CD14-positive monocyte (primary cell): ENCODE data around the gene REPIN1. TPM values are rescaled to one million over a fixed set of nuclear protein-coding genes. Genes with fewer than 3 reads are reported as not detected.
A peak's percentile ranks its signal among the peaks of the same experiment; 100 is the strongest.

Source experiments
- DNase-seq, 3 donors: peaks; one replicate each; pipeline ENCODE4 v3.0.0-alpha.2; 2011 to 2022
- H2AFZ ChIP-seq: 2 replicates; pipeline ENCODE4 v1.6.0; 2012; ENCODE audit warnings: mild to moderate bottlenecking, low read depth, low read length, inconsistent platforms; ENCODE audit not compliant: insufficient read depth, poor library complexity, severe bottlenecking
- H3K27ac ChIP-seq, 2 donors: 1 replicate in 1 of 2; 2 replicates in 1 of 2; pipeline ENCODE4 v1.5.1; 2012 to 2013; ENCODE audit warnings: low read length in 2 of 2, control low read depth in 1 of 2, inconsistent platforms in 1 of 2, low read depth in 1 of 2, mild to moderate bottlenecking in 1 of 2
- H3K27me3 ChIP-seq, 2 donors: one replicate each; pipeline versions ENCODE4 v1.6.0 to v1.6.1; 2011 to 2013; ENCODE audit warnings: low read length in 2 of 2; ENCODE audit not compliant: control insufficient read depth in 2 of 2, insufficient read depth in 2 of 2
- H3K36me3 ChIP-seq, 2 donors: replicated peaks in 1 of 2; 1 replicate in 1 of 2; 2 replicates in 1 of 2; pipeline versions ENCODE4 v1.5.1 to v1.6.1; 2012 to 2013; ENCODE audit warnings: low read length in 2 of 2, control low read depth in 1 of 2, inconsistent platforms in 1 of 2, mild to moderate bottlenecking in 1 of 2; ENCODE audit not compliant: insufficient read depth in 2 of 2, control insufficient read depth in 1 of 2
- H3K4me1 ChIP-seq, 2 donors: 1 replicate in 1 of 2; 2 replicates in 1 of 2; pipeline versions ENCODE4 v1.5.1 to v1.6.1; 2012 to 2013; ENCODE audit warnings: low read length in 2 of 2, control low read depth in 1 of 2, inconsistent platforms in 1 of 2, mild to moderate bottlenecking in 1 of 2, moderate library complexity in 1 of 2; ENCODE audit not compliant: insufficient read depth in 2 of 2, control insufficient read depth in 1 of 2
- H3K4me2 ChIP-seq: replicated peaks from 2 replicates; pipeline ENCODE3; 2012; ENCODE audit warnings: low read length, moderate library complexity, mild to moderate bottlenecking; ENCODE audit not compliant: poor library complexity, severe bottlenecking; ENCODE audit errors: extremely low read depth
- H3K4me3 ChIP-seq, 3 experiments: fragments of 200-600 bp in 1 of 3; sonication (generic) in 1 of 3; replicated peaks in 1 of 3; 1 replicate in 2 of 3; 2 replicates in 1 of 3; pipeline ENCODE4 v1.5.1; 2011 to 2013; ENCODE audit warnings: low read length in 3 of 3, mild to moderate bottlenecking in 3 of 3, control low read depth in 2 of 3, low read depth in 2 of 3, inconsistent platforms in 1 of 3, moderate library complexity in 1 of 3
- H3K79me2 ChIP-seq: 2 replicates; pipeline ENCODE4 v1.6.0; 2012; ENCODE audit warnings: mild to moderate bottlenecking, control low read depth, inconsistent platforms, low read length, moderate library complexity; ENCODE audit not compliant: insufficient read depth
- H3K9ac ChIP-seq: 2 replicates; pipeline ENCODE4 v1.6.0; 2017; ENCODE audit warnings: low read length, mild to moderate bottlenecking; ENCODE audit not compliant: insufficient read depth, poor library complexity, severe bottlenecking
- H3K9me3 ChIP-seq, 2 donors: replicated peaks in 1 of 2; 1 replicate in 1 of 2; 2 replicates in 1 of 2; pipeline versions ENCODE4 v1.5.1 to v1.6.1; 2012 to 2013; ENCODE audit warnings: low read length in 2 of 2, control low read depth in 1 of 2; ENCODE audit not compliant: control insufficient read depth in 1 of 2, insufficient read depth in 1 of 2
- H4K20me1 ChIP-seq: 2 replicates; pipeline ENCODE4 v1.6.0; 2012; ENCODE audit warnings: mild to moderate bottlenecking, low read length, control low read depth, moderate library complexity; ENCODE audit not compliant: insufficient read depth
- H3K27ac Mint-ChIP-seq, 7 donors: one replicate each; pipeline ENCODE4 v1.8.0; 2020; ENCODE audit warnings: mild to moderate bottlenecking in 7 of 7, mixed read lengths in 7 of 7, moderate library complexity in 6 of 7, inconsistent platforms in 2 of 7
- H3K27me3 Mint-ChIP-seq, 3 donors: one replicate each; pipeline ENCODE4 v1.8.0; 2021 to 2022; ENCODE audit warnings: low read depth in 3 of 3, mild to moderate bottlenecking in 3 of 3, mixed read lengths in 3 of 3, moderate library complexity in 3 of 3, inconsistent platforms in 1 of 3
- H3K36me3 Mint-ChIP-seq, 2 donors: one replicate each; pipeline ENCODE4 v1.8.0; 2020; ENCODE audit warnings: mixed read lengths in 2 of 2, inconsistent platforms in 1 of 2, mild to moderate bottlenecking in 1 of 2
- H3K4me1 Mint-ChIP-seq: one replicate; pipeline ENCODE4 v1.8.0; 2020; ENCODE audit warnings: mild to moderate bottlenecking, mixed read lengths
- H3K4me3 Mint-ChIP-seq, 2 donors: one replicate each; pipeline ENCODE4 v1.8.0; 2020; ENCODE audit warnings: mild to moderate bottlenecking in 2 of 2, mixed read lengths in 2 of 2, moderate library complexity in 1 of 2
- H3K9me3 Mint-ChIP-seq, 7 donors: one replicate each; pipeline ENCODE4 v1.8.0; 2020 to 2022; ENCODE audit warnings: mixed read lengths in 7 of 7, mild to moderate bottlenecking in 6 of 7, moderate library complexity in 6 of 7, inconsistent platforms in 2 of 7
- CTCF ChIP-seq: fragments of 200-600 bp; IDR thresholded peaks from one replicate; pipeline ENCODE4 v1.8.0; 2022; ENCODE audit warnings: antibody characterized with exemption, mild to moderate bottlenecking
- WGBS: methylation state at CpG from one replicate; pipeline ENCODE4 v1.1.5; 2013; ENCODE audit warnings: missing lambda C conversion rate; ENCODE audit not compliant: insufficient coverage; 5-methylcytosine and 5-hydroxymethylcytosine counted together
- intact Hi-C, 2 donors: fragments of 100-400 bp; cut with micrococcal nuclease; formaldehyde crosslinking; loops; one replicate each; pipeline versions ENCODE4 v1.15.0 to v1.15.1; 2023
- polyA plus RNA-seq, 3 donors: library from polyadenylated mRNA; depleted of rRNA in 1 of 3; unstranded in 2 of 3; stranded (reverse) in 1 of 3; fragments of 300-500 nt in 2 of 3; fragments of >200 nt in 1 of 3; fragmentation: Illumina TruSeq in 2 of 3; gene quantifications; 1 replicate in 2 of 3; 2 replicates in 1 of 3; pipeline ENCODE4 v1.2.3, GENCODE V29; 2012 to 2021

Gene REPIN1
- polyA plus RNA-seq, 3 donors: 32.7 to 42.9 (median 39.0) TPM

- H3K9ac ChIP-seq: no peak overlapping the region
- H3K36me3 Mint-ChIP-seq: peaks cover 0 to 15% of the 10 kb centered on the region in 2 donors
- DNase-seq: no peak
These were observed 37.6 kb downstream of the REPIN1 start for GRCh38 chr7:150406312-150406566.

GRCh38 chr7:150406567-150407421 lies 38.2 kb downstream of the REPIN1 start:
- no peak for TF ChIP-seq CTCF
- no peaks in the 10 kb centered on the region for H3K27me3 ChIP-seq
- peak overlapping the region; percentile 52 for H2AFZ ChIP-seq
- no peaks in the 10 kb centered on the region for H3K36me3 ChIP-seq
- Mint-ChIP-seq H3K36me3 (peaks cover 0 to 15% of the 10 kb centered on the region in 2 donors), H3K27me3 (peaks cover 0 to 5% (median 4%) of the 10 kb centered on the region in 3 donors), H3K9me3 (peaks cover 0 to 1% (median 0%) of the 10 kb centered on the region in 7 donors), H3K4me3 (peak overlapping the region; percentile 47 to 59), H3K27ac (peak overlapping the region in 4 of 7 donors; percentile 37 to 92 (median 65)), H3K4me1 (peaks cover 30% of the 10 kb centered on the region)
- no peaks in the 10 kb centered on the region for H3K9me3 ChIP-seq
- H3K4me3 ChIP-seq: no peak overlapping the region
- intact Hi-C loops: no loop called here
- H4K20me1 ChIP-seq: no peaks in the 10 kb centered on the region
- H3K27ac ChIP-seq: peak overlapping the region in 1 of 2 donors; percentile 30
- H3K79me2 ChIP-seq: no peaks in the 10 kb centered on the region
- no peak overlapping the region for H3K9ac ChIP-seq
- H3K4me1 ChIP-seq: peaks cover 26 to 33% of the 10 kb centered on the region in 2 donors
- H3K4me2 ChIP-seq: peak overlapping the region; percentile 95
- DNase-seq: no peak
- WGBS: 81% methylated on average over 7 of the region's 10 CpGs

More at GRCh38 chr7:150406312-150406566, 37.6 kb downstream of the REPIN1 start:
- no peaks in the 10 kb centered on the region for H3K36me3 ChIP-seq
- TF ChIP-seq CTCF: no peak
- H3K27me3 ChIP-seq: no peaks in the 10 kb centered on the region
- H3K4me1 ChIP-seq: peaks cover 26 to 33% of the 10 kb centered on the region in 2 donors
- Mint-ChIP-seq H3K9me3 (peaks cover 0 to 1% (median 0%) of the 10 kb centered on the region in 7 donors), H3K4me1 (peaks cover 30% of the 10 kb centered on the region), H3K4me3 (peak overlapping the region; percentile 94 to 96), H3K27me3 (peaks cover 0 to 5% (median 3%) of the 10 kb centered on the region in 3 donors), H3K27ac (peak overlapping the region in 5 of 7 donors; percentile 37 to 92 (median 48))
- no peaks in the 10 kb centered on the region for H4K20me1 ChIP-seq
- peak overlapping the region in 1 of 3 experiments; percentile 84 for H3K4me3 ChIP-seq
- intact Hi-C loops: no loop called here
- no peaks in the 10 kb centered on the region for H3K9me3 ChIP-seq
- no peak overlapping the region for H3K27ac ChIP-seq
- H2AFZ ChIP-seq: peak overlapping the region; percentile 95
- no peaks in the 10 kb centered on the region for H3K79me2 ChIP-seq
- H3K4me2 ChIP-seq: peak overlapping the region; percentile 95
- 25% methylated on average over 2 of the region's 2 CpGs for WGBS
